Stimulated activated CD4-positive, alpha-beta T cell treated with anti-CD3 and anti-CD28 coated beads, Interleukin-1b, Interleukin-23, amount 100 ng/mL, for 48 hours (primary cell): ENCODE measurements around the gene COL4A1.

Experiments
- DNase-seq: peaks from one replicate; pipeline ENCODE4 v3.0.0-alpha.2; 2020

Gene COL4A1

DNA sequence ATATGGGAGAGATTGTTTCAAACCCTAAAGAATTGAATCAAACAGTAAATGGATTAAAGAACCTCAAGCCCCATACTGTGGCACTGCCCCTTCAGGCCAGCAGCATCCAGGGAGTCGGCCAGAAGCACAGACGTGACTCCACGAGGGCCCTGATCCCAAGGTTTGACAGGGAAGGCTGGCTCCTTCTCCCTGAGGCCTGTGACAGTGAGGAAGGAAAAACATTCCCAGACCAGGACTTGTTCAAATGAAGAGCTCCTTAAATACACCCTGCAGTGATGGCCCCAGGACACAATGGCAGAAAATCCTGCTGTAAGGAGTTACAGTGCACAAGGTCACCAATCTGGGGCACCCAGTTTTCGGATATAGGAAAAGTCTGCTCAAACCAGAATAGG, 91.0 kb downstream of the COL4A1 start:
- DNase-seq, result no peak

DNA sequence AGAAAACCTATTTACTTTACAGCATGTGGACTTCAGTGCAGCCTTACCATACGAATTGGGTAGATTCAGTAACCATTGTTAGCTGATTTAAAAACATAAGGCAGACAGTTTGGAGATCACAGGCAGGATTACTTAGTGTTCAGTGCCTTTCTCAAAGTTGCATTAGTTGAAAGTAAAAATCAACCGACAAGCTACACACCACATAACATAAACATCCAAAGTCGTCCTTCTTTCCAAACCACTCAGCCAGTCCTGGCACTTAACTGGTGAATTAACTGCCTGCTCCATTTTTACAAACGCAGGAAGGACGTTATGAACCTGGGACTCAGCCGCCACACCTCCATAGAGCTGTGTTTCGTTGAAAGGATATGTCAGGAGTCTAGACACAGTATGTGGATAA, 91.4 kb downstream of the COL4A1 start:
- DNase-seq, result no peak

DNA sequence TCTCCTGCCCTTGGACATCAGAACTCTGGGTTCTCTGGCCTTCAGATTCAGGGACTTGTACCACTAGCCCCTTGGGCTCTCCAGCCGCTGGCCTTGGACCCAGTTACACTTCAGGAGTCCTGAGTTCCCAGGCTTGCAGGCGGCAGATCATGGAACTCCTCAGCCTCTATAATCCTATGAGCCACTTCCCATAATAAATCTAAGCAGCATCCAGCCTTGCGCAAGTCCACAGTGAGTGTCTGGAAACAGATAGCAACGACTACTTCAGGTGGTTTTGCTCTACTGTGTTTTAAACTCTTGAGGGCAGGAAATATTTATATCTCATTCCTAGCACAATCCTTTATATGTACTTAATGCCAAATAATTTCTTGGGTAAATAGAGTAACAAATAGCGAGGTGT, 92.3 kb downstream of the COL4A1 start:
- DNase-seq, result no peak

DNA sequence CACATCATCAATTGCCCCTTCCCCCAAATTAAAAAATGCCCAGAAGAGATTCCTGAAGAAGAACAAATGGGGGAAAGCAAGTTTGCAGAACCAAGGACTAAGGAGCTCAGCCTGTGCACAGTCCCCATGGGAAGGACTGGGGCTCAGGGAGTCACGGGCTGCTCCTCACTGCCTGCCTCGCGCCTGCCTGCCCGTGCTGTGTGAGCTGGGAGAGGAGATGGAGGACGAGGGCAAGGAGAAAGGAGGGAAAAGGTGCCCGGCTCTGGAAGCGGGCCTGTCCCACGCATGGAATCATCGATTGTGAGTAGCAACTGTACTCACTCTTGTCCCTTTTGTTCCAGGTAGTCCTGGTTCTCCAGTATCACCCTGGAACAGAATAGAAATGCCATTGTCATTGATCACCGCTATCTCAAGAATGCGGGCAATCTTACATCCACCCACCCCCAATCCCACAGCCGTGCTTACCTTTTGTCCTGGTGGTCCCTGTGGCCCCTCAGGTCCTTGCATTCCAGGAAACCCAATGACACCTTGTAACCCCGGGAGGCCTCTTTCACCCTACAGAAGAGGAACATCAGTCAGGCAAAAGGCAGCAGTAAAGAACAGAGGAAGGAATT, 93.4 kb downstream of the COL4A1 start:
- DNase-seq, result no peak

DNA sequence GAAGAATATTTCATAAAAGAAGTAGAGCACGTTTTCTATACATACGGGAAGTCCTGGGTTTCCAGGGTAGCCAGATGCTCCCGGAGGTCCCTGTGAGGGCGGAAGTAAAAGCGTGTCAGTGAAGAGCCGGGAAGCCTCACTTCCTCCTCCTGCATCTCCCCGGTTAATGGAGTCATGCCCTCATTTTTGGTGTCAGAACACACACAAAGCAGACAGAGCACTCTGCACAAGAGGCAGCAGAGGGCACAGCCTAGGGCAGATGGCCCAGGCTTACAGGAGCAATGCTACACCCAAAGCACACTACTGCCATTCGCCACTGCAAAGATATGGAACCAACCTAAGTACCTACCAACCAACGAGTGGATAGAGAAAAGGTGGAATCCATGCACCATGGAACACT, 94.4 kb downstream of the COL4A1 start:
- DNase-seq, result no peak

DNA sequence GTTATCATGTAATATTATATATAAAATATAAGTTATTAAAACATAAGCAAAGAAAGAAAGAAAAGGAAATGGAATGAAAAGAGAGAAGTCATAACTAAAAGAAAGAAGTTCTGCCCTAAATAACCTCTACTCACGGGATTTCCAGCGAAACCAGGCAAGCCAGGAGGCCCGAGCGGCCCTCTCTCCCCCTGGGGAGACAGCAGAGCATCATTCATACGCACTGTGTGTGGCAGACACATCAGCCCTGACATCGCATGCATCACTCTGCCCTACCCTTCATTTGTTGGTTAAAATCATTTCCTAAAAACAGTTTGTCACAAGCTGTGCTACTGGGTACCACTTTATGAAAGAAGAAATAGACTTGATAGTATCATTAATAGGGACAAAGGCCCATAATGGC, 95.2 kb downstream of the COL4A1 start:
- DNase-seq, result no peak

DNA sequence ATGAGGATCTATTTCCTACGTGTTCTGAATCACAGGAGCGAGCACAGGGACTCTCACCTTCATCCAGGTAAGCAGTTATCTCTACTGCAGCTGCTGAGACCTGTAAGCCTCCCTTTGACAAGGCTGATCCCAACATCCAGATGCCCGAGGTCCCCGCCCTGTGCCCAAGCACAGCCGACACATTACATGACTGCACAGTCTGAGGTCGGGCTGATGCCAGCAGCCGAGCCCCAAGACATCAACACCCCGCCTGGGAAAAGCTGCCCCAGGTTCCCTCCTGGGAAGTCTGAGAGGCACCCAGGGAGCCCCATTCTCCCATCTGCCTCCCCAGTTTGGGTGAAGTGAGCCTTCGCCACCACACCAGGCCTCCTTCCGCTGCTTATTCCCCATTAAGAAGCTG, 95.9 kb downstream of the COL4A1 start:
- DNase-seq, result no peak

DNA sequence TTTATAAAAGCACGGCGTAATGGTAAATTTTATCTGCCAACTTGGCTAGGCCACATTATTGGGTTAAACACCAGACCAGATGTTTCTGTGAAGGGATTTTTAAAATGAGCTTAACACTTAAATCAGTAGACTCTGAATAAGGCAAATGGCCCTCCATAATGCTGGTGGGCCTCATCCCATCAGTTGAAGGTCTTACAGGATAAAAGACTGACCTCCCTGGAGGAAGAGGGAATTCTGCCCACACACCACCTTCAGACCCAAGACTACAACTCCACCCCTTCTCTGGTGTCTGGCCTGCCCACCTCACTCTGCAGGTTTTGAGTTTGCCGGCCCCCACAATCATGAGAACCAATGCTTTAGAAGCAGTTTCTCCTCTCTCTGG, 96.4 kb downstream of the COL4A1 start:
- DNase-seq, result no peak

DNA sequence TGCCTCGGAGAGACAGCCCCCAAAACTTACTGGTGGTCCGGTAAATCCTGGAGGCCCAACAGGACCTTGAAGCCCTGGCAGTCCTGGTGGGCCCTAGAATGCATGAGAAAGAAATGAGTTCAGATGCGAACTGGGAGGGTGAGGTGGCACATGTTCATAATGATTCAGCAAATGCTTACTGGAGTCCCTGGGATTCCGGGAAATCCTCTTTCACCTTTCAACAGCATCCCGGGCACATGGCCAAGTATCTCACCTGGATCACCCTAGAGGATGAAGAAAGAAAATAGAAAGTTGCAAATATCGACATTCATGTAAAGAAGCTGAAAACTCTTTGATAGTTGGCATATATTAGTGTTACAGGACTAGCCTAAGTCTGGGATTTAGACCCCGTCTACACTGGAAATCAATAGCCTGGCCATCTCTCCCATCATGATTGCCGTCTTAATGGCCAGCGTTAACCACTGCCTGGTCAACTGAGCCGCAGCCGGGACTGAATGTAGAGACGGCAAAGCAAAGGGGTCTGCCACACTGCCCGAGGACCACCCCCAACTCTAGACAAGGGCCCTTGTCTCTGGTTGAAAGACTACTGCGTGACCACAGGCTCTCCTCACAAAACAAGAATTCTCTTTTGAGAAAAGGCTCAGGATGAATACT, 96.9 kb downstream of the COL4A1 start:
- DNase-seq, result no peak

DNA sequence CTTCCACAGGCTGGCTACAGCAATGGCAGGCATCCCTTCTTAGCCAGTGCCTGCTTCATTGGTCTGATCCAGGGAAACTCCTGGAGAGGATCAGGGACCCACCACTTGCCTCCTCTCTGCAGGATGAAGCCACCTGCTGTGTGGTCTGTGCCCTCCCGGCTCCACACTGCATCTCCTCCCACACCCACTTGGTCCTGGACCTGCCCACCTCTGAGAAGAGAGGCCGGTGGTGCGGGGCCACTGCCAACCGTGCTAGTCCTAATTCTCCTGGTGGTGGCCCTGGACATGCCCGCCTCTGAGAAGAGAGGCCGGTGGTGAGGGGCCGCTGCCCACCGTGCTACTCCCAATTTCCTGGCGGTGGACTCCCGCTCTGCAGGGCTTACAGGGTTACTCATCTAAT, 98.8 kb downstream of the COL4A1 start:
- no peak for DNase-seq

DNA sequence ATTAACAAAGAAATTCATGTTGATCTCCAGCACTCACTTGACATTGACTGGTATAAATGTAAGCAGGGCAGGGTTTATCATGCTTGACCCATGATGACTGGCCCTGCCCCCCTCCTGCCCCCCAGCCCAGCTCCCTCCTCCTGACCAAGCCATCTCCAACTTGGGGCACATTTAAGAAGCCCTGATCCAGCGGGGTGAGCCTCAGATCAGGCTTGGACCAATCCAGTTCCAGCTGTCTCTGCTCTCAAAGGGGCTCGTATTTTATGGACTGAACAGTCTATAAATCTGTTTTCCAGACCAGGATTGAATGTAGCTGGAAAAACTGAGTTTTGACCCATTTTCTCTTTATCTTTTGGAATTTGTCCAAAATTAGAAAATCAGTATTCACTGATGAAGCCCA, 100.0 kb downstream of the COL4A1 start:
- DNase-seq, result no peak

DNA sequence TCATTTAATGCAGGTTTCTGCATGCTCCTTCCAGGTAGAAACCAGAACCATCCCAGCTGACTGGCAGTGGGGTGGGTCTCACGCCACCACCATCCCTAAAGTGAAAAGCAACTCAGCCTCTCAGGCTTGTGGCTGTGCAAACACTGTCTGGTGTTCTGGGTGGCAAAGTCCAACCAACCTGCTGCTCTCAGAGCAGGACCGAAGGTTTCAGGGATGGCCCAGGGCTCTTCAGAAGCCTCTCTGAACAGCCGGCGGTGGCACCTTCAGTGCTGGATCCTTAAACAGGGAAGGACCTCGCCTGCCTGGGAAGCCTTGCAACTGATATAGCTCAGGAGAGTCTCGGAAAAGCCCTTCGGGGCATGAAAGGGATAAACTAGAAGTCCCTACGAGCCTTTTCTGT, 100.8 kb downstream of the COL4A1 start:
- DNase-seq, result no peak

DNA sequence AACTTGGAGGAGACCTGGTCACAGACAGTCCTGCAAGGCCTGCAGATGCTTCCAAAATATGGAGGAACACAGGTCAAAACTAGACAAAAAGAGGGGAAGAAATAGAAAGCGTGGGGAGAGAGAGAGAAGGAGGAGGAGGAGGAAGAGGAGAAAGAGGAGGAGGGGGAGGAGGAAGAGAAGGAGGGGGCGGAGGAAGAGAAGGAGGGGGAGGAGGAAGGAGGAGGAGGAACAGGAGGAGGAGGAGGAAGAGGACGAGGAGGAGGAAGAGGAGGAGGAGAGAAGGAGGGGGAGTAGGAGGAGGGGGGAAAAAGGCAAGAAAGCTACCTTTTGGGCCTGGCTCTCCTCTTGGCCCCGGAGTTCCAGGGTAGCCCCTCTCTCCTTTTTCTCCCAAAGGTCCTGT, 105.8 kb downstream of the COL4A1 start:
- no peak for DNase-seq

DNA sequence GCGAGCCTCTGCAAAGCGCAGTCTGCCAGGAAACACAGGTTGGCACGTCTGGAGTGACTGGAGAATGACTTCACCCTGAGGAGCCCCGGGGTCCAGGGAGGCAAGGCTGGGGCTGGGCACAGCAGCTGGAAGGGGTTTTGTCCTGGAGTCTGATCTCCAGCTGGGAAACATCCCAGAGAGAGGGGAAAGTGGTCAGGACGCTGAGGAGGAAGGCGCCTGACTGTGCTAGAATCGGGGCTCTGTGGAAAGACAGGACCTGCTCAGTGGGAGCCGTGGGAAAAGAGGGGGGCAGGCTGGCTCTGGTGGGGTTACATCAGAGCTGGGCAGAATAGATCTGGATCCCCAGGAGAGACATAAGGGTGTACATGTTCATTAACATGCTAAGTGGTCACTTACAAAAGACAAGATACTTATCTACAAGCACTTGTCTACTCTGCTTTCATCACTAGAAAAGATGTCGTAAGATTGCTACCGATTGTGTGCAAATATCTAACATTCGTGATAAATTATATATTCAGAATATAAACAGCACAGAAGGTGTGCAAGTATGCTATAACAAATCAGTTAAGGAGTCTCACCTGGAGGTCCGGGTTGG, 106.6 kb downstream of the COL4A1 start:
- no peak for DNase-seq

DNA sequence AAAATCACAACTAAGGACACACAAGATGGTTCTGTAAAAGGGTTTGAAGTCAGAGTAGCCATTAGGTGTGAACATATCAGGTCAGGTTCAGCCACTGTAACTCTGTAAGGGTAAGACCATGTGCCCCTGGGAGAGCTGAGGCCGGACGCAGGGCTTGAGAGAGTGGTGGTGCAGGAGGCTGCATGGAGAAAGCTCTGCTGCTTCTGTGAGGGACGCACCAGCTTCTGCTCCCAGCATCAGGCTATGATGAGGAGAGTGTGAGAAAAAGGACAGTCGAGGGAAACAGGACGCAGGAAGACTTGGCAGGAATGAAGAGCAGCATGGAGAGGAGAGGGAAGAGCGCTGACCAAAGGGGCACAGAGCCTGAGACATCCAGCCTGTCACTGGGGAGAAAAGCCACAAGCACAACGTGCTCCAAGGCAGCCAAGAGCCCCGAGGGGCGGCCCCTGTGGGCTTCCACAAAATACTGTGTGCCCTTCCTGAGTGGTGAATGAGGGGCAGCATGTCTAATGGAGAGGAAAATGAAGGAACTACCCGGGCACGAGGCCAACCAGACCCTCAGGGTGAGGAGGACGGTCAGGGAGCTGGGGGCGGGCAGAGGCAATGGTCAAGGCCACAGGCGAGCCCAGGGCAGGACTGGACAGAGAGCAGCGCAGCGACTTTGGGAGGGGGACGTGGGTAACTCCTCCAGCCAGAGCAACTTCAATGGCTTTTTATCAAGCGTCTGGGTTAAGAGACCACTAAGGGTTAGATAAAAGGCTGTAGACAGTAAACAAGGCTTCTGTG, 107.7 kb downstream of the COL4A1 start:
- DNase-seq, result no peak

DNA sequence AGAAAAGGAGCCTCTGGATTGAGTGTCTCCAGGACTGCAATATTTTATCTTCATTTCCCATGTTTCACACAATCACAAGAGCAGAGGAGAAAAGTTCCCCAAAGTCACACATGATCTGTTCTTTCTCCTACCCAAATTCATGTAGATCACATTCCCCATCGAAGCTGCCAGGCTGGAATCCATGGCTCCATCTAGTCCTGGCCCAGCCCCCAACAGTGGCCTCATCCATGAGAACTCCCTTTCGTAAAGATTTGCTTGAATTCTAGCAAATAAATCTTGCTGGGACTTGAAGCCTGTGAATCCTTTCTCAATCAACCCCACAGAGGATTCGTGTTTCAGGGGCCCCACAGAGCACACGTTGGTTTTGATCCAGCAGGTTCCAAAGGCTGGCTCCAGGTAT, 109.5 kb downstream of the COL4A1 start:
- DNase-seq, result no peak

DNA sequence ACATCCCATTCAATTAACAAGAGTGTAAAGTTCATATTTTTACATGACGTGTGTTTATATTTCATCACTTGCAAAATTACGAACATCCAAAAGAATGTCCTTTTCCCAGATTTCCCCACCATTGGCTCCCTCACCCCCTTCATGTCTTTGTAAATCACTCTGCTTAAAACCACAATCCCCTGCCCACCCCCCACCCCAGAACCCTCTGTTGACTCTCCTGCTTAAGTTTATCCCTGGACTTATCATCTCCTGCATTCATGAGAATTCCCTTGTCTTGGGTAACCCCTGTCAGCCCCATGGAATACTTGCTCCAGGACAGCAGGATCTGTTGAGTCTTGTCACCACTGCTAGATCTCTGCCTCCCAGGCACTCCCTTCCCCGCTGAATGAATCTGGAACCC, 109.9 kb downstream of the COL4A1 start:
- no peak for DNase-seq

DNA sequence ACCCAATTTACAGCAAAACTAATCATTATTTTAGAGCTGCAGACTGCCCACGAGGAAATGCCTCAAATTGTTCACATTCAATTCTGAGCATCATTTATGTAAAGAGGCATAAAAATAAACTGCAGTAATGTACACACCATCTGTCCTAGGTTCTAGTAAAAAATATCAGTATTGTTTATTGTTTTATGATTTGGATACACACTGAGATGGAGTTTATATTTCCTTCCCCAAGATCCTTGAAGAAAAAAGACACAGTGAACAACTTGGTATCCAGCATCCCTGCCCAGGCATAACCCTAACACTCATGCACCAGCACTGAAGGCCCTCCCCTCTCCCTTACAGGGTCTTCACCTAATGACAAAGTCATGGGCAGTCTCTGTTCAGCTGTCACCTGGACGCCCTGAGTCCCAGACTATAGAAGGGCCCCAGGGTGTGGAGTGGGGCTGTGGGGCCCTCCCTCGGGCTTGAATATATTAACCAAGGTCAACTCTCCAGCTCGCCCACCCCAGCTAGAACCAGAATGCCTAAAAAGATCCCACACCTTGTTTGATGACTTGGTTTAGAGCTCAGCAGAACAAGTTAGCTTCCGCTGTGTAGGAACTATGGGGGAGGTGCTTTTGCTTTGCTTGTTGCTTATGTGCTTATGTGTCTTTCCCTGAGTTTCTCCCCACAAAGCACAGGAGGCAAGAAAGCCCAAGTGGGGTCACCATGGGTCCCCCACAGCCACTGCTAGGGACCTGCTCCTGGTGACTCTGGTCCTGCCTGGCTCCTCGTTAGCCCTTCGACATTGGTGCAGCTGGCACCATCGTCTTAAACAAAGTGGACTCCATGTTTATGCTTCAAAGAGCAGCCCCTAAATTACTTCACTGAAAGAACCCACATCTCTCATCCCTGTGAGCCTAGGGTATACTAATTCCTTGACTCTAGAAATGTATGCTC, 111.1 kb downstream of the COL4A1 start:
- no peak for DNase-seq

DNA sequence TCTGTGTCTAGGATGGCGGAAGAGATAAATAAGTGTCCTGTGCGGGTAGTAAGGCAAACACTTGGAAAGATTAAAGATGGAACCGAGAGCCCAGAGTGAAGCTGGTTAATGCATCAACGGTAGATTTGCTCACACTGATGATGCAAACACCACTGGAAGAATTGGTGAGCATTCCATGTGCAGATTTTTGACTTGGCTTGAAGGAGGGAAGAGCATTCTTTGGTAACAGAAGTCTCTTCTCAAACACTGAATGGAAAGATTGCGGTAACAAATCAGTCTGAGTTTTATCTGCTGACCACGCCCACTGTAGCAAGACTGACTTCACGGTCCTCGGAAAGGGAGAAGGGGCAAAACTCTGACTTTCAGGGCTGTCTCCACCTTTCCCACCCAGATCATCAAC, 112.5 kb downstream of the COL4A1 start:
- no peak for DNase-seq

DNA sequence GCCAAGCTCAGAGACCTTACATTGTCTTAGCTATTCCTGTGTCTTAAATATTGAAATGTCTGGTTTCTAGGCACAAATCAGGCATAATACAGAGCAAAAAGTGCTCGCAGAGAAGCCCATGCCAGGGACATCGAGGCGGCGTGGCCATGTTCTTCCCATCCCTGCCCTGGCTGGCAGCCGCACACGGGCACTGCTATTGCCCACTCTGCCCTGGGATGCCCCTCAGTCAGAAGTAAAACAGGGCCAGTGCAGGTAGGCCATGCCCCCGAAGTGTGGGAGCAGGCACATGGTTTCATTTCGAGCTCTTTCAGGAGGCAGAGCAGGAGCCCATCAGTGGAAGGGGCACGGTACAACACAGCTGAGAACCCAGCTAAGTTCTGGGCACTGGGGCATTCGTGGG, 113.5 kb downstream of the COL4A1 start:
- no peak for DNase-seq

DNA sequence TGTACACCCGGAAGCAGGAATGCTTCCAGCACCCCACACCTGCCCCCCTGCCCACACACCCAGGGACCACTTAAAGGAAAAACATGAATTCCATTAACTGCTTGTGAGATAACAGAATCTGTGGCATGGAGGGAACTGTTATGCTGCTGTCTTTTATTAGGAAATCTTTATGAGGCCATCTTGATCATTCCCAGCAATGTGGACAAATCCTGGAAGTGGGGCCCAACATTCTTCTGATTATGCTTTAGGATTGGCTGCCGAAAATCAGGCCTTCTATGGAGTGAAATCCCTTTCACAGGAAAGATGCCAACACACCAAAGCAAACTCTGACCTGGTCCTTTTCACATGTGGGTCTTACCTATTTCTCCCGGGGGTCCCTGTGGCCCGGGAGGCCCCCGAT, 114.5 kb downstream of the COL4A1 start:
- no peak for DNase-seq

DNA sequence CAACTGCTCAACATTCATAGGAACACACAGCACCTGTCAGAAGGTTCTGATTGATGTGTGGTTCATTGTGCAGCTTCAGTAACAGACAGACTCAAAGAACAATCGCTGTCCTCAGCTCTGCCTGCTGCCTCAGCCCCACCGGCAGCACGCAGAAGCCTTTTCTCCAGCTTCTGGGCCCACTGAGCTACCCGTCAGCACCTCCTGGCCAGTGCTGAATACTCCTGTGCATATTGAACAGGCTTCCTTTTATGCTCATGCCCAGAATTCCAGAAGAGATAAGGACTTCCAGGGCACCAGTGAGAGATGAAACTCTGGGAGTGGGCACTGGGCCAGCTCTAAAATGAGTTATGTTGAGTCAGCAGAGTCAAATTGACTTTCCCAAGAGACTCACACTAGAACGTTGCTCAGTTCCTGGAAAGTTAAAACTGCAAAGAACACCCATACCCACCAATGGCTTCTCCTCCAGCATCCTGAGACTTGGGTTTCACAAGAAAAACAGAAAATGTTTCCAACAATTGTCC, 119.3 kb downstream of the COL4A1 start:
- DNase-seq, result no peak
